ENCODE results near the gene CNPY1.

CNPY1 gene

DNA sequence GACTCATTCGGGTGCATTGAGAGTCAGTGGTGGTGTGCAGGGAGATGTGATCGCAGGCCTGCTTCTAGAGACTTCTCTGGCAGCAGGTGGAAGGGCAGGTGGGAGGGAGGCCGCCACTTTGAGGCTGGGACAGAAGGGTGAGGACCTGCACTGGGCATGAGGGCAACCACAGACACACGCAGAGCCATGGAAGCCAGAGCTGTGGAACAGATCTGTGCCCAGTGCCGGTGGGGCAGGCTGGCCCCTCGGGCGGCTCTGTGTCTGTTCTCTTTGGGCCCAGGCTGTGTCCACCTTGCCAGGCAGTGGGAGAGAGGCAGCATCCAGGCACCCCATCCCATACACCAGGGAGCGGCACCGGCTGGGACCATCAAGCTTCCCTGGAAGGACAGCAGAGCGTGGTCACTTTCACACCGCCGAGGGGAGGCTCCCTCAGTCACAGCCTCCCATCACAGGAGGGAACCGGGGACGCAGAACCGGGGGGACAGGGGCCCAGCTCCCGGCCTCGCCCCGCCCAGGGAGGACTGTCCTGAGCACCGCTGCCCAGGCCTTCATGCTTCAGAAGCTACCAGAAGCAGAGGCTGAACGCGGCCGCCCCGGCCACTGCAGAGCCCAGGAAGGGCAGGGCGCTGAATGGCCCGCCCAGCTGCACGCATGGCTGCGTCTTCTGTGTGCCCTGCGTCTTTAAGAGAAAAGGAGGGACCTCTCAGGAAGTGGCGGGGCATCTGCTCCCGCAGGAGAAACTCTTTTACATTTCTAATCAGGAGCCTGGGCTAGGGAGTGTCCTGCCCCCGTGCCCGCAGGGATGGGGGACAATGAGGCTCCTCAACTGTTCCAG lies 56.3 kb downstream of the CNPY1 start:
- DNase-seq (ENCODE audit: low read depth in 3 of 3), result no peak

DNA sequence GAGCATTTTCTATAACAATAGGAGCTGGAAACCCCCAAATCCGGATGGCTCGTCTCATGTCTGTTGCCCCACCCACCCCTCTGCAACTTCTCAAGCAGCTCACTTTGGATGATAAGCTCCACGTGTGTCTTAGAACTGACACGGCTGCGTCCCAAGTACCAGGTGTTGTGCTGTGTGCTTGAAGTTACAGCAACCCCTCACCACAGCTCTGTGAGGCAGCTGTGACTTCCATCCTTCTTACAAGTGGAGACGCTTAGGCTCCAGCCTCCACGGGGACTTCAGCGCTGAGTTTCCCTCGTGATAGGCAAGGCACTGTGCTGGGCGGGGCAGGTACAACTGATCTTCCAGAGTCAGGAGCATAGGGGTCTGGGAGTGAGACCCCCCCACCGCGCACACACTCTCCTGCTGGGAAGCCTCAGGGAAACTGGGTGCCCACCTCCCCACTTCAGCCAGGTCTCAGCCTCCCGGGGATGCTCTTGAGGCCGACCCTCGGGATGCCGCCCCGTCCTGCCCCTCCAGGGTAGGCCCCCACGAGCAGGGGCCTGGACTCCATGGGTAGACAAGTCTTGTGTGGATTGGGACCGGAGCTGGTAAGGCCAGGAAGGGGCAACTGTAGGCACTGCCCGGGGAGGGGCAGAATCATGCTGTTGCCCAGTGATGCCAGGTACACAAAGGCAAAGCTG lies 57.1 kb downstream of the CNPY1 start:
- DNase-seq (ENCODE audit: low read depth in 3 of 3), result no peak

DNA sequence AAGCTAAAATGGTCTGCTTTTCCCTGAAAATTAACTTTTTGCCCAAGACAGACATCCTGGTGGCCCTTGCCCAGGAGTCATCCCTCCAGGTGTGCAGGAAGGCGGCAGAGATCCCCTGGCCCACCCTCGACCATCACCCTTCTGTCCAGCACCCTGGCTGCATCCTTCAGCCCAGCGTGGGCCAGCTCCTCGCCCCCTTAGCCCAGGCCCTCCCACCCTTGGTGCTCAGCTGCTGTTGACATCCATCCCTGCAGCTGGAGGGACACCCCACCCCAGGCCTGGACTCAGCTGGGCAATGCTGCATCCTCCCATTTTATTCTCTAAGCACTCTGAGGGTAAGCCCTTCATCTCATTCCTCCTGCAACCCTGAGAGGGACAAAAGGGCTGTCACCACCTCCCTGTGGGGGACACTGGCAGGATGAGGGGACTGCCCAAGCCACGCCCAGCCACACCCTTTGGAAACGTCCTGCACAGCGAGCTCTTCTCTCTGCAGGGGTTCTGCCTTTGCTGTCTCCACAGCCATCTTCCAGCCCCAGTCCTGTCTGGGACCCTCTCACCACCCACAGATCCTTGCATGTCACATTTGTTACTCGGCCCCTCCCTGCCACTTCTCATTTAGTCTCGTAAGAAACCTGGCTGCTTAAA lies 57.8 kb downstream of the CNPY1 start:
- DNase-seq (ENCODE audit: low read depth in 3 of 3), result no peak

DNA sequence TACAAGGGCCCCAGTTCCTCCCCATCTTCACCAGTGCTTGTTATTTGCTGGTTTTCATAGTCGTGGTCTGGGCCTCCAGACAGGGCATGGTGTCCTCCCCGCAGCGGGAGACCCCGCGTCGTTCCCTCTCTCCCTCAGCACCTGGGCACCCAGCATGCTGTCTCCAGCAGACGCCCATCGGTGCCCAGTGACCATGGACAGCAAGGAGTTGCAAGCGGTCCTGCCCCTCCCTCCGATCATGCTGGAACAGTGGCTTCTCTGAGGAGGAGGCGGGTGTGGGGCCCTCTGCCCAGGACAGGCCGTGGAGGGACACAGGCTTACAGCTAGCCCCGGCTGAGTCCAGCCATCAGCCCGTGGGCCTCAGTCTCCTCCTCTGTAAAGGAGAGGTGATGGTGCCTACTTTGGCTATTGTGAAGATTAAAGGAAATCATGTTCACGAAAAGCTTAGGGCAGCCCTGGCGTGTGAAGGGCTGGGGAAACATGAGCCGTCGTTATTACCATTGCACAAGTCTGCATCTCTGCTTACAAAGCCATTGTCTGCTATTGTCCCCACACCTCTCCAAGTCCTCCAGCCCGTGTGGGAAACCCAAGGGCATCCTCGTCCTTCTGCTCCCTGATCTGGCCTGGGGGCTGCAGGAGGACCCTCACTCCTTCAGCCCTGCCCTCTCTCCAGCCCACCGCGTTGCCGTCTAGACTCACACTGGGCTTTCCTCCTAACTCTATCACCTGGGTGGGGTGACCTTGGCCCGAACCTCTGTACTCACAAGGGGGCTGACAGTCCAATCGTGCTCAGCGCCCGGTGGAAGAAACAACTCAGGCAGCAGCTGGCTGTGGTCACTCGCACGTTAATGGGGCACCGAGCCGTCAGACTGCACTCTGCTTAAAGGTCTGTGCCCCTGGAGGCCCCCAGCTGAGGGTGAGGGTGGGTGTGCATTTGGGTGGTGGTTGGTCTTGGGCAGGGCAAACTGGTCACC lies 58.6 kb downstream of the CNPY1 start:
- no peak for DNase-seq (ENCODE audit: low read depth in 3 of 3)

DNA sequence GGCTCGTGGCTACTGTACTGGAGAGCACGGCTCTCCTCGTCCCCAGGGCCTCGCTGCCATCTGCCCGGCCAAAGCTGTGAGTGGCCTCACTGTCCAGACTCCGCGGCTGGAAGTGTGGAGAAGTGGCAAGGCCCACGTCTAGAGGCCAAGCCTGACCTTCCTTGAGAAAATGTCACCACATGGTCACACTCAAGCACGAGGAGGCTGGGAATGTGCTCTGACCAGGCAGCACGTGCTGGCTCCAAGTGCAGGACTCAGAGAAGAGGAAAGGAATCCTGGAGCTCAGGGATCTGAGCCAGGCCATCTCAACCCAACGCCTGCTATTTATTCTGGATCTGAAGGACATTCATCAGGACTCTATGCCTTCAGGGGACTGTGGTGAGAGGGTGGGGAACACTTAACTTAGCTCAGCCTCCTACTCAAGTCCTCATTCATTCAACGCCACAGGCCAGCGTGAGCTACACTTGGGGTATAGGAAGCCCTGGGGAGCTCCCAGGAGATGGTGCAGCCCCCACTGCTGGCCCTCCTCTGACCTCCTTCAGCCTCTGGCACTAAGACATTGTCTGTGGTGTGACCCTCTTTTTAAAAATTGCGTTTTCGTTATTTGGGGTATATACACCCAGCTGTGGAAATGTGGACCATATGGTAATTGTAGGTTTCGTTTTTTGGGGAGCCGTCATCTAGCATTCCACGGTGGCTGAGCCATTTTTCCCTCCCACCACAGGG lies 59.4 kb downstream of the CNPY1 start:
- DNase-seq (ENCODE audit: low read depth in 3 of 3), result no peak

DNA sequence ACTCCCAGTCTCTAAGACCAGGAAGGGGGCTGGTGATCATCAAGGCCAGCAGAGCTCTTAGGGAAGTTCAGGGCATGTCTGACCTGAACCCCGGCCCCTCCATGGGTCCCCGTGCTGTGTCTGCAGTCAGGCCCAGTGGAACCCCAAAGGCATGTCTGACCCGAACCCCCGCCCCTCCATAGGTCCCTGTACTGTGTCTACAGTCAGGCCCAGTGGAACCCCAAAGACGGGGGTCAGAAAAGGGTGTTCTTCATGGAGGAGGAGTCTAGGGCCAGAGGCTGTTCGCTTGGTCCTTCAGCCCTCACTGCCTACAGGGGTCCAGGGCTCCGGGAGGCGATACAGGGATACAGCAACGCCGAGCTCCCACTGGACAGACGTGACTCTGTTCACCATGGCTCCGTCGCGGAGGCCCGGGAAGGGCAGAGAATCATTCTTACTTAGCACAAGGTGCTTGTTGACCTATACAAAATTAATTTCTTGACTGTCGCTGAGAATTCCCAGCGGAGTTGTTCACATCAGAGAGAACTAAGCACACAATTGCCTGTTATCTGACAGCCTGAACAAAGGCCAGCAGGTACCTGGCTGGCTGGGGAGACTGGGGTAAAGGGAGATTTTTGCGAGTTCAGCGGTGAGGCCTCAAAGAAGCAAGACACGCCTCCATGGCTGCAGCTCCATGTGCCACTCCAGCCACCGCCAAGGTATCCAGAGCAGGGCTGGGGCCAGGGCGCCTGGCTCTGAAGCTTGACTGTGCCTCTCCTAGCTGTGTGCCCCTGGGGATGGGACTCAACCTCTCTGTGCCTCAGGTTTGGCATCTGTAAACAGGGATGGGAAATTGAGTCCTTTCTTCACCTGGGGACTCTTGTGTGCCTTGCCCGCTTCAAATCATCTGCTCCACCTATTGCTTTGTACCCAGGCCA lies 61.6 kb downstream of the CNPY1 start:
- DNase-seq (ENCODE audit: low read depth in 3 of 3), result no peak

DNA sequence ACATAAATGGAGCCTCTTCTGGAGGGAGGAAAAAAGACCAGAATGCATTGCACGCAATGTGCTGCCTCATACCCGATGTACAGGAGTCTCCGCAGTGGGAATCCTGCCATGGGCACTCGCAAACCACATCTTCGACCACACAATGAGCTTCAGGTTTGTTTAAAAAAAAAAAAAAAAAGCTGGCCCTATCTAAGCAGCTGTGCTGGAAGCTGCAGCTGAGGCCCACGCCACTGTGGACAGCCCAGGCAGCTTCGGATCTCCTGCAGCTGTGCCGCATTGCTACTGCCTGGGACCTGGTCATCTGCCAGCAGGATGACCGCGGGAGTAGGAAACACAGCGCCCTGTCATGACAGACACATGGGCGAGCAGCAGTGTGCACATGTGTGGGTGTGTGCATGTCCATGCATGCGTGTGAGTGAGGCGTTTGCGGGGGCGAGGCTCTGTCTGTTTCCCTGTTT lies 62.5 kb downstream of the CNPY1 start:
- no peak for DNase-seq (ENCODE audit: low read depth in 3 of 3)

DNA sequence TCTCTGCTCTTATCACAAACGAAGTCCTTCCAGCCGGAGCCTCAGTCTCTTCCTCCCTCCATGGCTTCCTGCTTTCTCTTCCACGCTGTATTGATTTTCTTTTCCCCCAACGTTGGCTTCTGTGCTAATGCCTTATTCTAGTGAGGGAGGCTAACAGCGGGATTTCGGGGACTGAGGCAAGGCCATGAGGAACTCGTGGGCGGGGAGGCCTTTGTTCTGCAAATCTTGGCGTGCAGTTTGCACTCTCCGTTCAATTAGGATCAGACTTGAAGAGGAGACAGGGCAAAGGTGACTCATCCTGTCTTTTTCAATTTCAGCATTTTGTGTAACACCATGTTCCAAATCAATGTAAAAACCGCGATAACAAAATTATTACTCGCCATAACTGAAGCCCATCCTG lies 63.1 kb downstream of the CNPY1 start:
- DNase-seq (ENCODE audit: low read depth in 3 of 3), result no peak

DNA sequence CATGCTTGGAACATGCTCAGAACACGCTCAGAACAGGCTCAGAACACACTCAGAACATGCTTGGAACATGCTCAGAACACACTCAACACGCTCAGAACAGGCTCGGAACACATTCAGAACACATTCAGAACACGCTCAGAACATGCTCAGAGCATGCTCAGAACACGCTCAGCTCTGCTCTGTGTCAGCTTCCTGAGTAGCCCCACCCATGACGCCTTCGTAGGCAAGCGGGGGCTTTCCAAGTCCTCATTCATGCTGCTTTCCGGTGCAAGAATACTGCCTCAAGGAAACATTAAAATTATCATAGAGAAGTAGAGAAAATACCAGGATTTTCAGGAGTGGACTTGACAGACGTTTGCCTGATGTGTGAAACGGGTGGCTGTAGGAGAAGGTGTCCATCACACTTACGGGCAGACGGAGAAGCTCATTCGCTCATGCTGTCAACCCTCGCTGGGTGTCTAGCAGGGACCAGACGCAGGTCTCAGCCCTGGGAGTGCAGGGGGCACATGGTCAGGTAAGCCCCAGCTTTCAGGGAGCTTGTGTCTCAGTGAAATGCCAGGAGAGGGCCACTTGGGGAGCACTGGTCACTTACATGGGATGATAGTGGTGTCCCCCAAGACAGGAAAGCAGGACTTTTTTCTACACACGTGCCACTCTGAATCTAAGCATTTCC lies 63.7 kb downstream of the CNPY1 start:
- DNase-seq (ENCODE audit: low read depth in 3 of 3), result no peak

DNA sequence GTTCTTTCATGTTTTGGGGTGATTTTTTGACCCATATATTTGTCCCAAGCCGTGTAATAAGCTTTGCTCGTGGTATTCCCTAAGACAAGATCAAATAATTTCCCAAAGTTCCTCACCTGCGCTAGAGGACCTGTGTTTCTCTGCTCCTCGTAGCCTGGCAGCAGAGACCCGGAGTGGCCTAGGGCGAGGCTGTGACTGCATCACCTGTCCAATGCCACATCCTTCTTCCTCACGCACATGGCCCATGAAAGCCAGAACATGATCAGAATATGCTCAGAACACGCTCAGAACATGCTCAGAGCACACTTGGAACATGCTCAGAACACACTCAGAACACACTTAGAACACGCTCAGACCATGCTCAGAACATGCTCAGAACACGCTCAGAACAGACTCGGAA lies 64.6 kb downstream of the CNPY1 start:
- DNase-seq (ENCODE audit: low read depth in 3 of 3), result no peak

DNA sequence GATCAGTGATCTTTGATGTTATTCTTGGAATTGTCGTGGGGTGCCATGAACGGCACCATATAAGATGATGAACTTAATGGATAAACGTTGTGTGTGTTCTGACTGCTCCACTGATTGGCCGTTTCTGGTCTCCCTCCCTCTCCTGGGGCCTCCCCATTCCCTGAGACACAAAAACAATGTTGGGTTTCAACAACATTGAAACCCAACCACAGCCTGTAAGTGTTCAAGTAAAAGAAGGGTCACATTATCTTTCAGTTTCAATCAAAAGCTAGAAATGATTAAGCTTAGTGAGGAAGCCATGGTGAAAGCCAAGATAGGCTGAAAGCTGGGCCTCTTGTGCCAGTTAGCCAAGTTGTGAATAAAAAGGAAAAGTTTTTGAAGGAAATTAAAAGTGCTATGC lies 68.9 kb downstream of the CNPY1 start:
- DNase-seq (ENCODE audit: low read depth in 3 of 3), result no peak

DNA sequence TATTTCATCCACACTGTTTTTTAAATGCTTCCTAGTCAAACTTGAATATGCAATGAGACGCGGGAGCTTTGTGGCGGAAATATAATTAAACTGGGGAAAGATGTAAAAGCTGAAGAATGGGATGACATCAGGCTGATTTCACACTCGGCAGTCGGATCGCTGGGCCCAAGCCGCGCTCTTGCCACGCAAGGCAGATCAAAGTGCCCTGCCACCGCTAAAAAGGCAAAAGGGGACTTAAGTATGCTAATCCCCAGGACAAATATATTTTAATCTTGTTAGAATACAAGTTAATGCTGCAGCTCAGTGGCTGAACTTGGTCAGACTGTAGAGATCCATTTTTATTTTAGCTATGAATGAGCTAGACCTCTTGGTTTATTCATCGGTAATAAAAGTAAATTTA lies 74.6 kb downstream of the CNPY1 start:
- DNase-seq (ENCODE audit: low read depth in 3 of 3), result no peak

DNA sequence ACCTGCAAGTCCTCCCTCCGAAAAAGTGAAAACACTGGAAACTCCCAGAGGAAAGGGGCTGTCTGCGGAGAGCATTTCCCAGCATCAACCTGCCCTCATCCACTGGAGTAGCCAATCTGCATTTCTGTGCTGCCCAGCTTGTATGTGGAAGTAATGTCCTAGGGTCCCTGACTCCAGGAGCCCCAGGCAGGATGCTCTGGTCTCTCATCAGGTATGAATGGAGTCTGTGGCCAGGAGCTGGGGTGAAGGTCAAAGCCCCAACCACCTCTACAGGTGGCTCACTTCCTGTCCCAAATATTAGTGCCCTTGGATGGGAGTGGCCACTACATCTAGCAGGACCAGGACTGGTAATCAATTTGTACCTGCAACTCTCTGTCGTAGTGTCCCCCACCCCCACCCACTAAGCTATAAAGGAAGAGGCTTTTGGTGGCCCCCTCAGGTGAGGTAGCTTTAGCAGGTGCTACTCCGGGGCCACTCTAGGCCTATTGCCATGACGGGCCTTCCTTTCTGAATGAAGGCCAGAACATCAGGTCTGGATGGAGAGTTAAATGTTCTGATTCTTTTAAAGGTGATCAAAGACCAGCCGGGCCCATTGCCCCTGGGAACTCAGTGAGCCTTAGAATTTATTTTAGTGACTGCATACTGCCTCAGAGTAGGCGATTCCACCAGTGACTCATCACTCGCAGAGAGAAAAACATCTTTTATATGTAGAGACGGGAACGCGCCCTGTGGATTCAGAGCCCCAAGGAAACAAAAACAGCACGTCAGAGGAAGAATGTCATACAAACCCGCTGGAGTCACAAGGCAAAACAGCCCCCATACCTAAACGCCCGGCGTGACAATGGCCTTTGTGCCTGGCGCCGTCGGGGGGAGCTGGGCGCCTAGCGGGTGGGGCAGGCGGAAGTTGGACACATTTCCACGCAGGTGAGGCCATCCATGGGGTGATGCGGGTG lies 75.4 kb downstream of the CNPY1 start:
- DNase-seq (ENCODE audit: low read depth in 3 of 3), result no peak

DNA sequence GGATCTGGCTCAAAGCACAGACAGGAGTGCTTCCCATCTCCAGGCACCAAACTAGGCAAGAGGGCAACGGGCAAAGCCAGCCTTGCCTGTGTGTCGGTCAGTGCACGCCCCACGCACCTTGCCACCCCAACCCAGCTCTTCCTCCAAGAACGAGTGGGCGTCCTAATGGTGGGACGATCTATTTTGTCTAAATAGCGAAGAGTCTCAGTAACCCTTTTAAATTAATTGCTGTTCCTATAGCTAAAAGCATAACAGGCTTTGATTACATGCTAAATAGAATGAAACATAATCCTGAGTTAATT lies 76.2 kb downstream of the CNPY1 start:
- DNase-seq (ENCODE audit: low read depth in 3 of 3), result no peak

DNA sequence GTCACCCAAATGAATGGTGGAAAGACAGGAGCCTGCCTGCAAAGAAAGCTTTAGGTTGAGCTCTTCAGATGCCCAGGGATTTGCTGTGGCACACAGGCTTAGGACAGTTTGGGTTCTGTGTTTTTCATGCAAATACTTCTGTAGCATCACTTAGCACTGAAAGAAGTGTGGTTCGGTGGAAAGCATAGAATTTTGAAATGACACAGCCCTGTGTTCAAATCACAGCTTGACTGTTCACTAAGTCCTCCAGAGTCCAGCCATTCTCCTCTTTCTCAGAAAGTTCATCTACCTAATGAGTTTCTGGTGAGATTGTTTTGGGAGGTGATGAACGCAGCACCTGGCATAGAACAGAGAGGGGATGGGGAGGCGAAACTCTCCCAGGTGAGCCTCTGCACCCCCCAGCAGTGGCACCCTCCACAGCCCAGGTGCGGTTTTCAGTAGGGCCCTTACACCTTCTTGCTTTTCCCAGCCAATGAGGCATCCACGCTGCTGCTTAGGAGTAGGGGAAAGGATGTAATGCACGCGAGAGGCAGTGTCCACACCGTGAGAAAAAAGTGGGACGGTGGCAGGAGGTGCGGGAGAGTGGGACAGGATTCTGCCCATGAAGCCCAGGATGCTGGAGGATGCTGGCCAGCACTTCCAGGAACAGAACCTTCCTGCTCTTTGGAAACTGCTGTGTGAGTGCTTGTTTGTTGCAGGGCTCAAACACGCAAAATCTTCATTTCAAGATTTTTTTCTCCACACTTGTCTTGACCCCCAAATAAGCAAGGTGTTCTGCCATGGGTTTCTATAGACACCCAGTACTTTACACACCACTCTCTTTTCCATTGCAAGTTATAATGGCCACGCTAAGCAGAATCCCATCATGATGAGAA lies 76.8 kb downstream of the CNPY1 start:
- no peak for DNase-seq (ENCODE audit: low read depth in 3 of 3)

DNA sequence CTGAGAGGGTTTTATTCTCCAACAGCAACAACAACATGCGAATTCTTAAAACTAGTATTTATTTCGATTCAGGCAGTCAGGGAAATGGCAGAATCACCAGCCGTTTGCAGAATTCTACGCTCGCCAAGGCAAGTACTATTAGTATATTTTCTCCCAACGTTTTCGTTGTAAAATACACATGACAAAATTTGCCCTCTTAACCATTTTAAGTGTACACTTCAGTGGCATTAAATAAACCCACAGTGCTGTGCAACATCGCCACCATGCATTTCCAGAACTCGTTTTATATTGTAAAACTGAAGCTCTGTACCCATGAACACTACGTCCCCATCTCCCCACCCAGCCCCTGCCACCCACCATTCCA lies 77.6 kb downstream of the CNPY1 start:
- DNase-seq (ENCODE audit: low read depth in 3 of 3), result no peak

All from stimulated activated CD4-positive, alpha-beta T cell treated with anti-CD3 and anti-CD28 coated beads, TNF-alpha, amount 100 ng/mL, for 24 hours (primary cell).